MCF 10A (cell line): ENCODE measurements around the gene LEMD3. TPM values are rescaled to one million over a fixed set of nuclear protein-coding genes. Genes with fewer than 3 reads are reported as not detected.

Experiments used
- BruUV-seq: library from RNA; stranded (reverse); fragments of 400-500 nt; replicated peaks from 2 replicates; lab custom pipeline; 2021; lab: Mats Ljungman, UMichigan
- CTCF ChIA-PET: fragments of 300-600 bp; sonication (Branson Sonifier 250); formaldehyde crosslinking; extraction: SDS; loops from one replicate; lab custom pipeline; 2021; ENCODE audit warnings: antibody characterized with exemption, inconsistent platforms; lab: Yijun Ruan, JAX
- POLR2A ChIA-PET: fragments of 300-600, 350-650 bp; sonication (Branson Sonifier 250); formaldehyde crosslinking; extraction: SDS; loops from one replicate; lab custom pipeline; 2020; ENCODE audit warnings: antibody characterized with exemption, inconsistent platforms; lab: Yijun Ruan, JAX
- DNase-seq: peaks from one replicate; pipeline ENCODE4 v3.0.0-alpha.2; 2018; ENCODE audit not compliant: unreplicated experiment
- H3K27ac Mint-ChIP-seq: one replicate; pipeline ENCODE4 v1.8.0; 2022; ENCODE audit warnings: mild to moderate bottlenecking, low read depth, mixed read lengths; ENCODE audit not compliant: unreplicated experiment
- H3K27me3 Mint-ChIP-seq: one replicate; pipeline ENCODE4 v1.8.0; 2022; ENCODE audit warnings: mixed read lengths; ENCODE audit not compliant: insufficient read depth, unreplicated experiment
- H3K36me3 Mint-ChIP-seq: one replicate; pipeline ENCODE4 v1.8.0; 2022; ENCODE audit warnings: mild to moderate bottlenecking, moderate library complexity, mixed read lengths; ENCODE audit not compliant: insufficient read depth, unreplicated experiment
- H3K4me1 Mint-ChIP-seq: one replicate; pipeline ENCODE4 v1.8.0; 2022; ENCODE audit warnings: mixed read lengths; ENCODE audit not compliant: insufficient read depth, unreplicated experiment
- H3K4me3 Mint-ChIP-seq: one replicate; pipeline ENCODE4 v1.8.0; 2022; ENCODE audit warnings: mild to moderate bottlenecking, moderate library complexity, mixed read lengths; ENCODE audit not compliant: unreplicated experiment
- H3K9me3 Mint-ChIP-seq: one replicate; pipeline ENCODE4 v1.8.0; 2022; ENCODE audit warnings: mixed read lengths; ENCODE audit not compliant: unreplicated experiment
- intact Hi-C: fragments of 100-400 bp; cut with micrococcal nuclease; formaldehyde crosslinking; loops from 2 replicates; pipeline ENCODE4 v1.14.1; 2022
- total RNA-seq: library from RNA; stranded (reverse); gene quantifications from 2 replicates; pipeline ENCODE4 v1.2.3, GENCODE V29; 2022
- TF ChIP-seq, protein P1 (sequence below): fragments of 200-600 bp; IDR thresholded peaks from one replicate; pipeline ENCODE4 v1.8.0; 2022; ENCODE audit warnings: antibody characterized with exemption, mild to moderate bottlenecking; ENCODE audit not compliant: unreplicated experiment

LEMD3 gene
- total RNA-seq, 1 experiment from 2014 or later = 21.8 TPM

DNA sequence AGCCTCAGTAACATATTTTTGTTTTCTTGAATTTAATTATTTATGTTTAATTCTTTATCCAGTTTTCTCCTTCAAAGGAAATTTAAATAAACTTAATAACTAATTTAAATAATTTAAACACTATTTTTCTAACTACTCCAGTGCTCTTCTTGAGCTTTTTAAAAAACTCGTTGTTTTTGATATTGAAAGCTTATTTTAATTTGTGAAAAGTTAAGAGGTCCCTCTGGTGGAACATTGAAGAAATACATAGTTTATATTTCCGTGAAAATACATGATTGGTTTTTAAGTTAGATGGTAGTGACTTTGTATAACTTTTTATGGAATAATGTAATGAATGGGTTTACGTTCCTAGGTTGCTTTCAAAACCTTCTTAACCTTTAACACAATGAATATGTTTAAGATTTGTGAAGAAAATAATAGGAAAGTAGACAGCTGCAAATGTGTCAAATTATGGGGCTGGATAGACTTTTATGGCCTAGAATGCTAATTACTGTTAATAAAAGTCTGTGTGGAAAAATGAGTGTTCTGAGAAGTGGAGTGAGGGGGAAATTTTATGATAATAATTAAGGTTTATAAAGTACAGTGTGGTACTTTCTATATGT lies 63.2 kb downstream of the LEMD3 start:
- peak overlapping the region; percentile 29 for H3K27ac Mint-ChIP-seq
- TF ChIP-seq, protein P1, sequence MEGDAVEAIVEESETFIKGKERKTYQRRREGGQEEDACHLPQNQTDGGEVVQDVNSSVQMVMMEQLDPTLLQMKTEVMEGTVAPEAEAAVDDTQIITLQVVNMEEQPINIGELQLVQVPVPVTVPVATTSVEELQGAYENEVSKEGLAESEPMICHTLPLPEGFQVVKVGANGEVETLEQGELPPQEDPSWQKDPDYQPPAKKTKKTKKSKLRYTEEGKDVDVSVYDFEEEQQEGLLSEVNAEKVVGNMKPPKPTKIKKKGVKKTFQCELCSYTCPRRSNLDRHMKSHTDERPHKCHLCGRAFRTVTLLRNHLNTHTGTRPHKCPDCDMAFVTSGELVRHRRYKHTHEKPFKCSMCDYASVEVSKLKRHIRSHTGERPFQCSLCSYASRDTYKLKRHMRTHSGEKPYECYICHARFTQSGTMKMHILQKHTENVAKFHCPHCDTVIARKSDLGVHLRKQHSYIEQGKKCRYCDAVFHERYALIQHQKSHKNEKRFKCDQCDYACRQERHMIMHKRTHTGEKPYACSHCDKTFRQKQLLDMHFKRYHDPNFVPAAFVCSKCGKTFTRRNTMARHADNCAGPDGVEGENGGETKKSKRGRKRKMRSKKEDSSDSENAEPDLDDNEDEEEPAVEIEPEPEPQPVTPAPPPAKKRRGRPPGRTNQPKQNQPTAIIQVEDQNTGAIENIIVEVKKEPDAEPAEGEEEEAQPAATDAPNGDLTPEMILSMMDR = peak; percentile 29
- peak; percentile 28 for DNase-seq
- POLR2A ChIA-PET = interaction anchor here (0.9 to 6.5 kb wide), 4 partner anchors 38 to 342 kb away, joined by 3 to 58 read pairs (median 4); partner anchors contain the start of gene LEMD3
- H3K4me3 Mint-ChIP-seq = no peak overlapping the region
- no peaks in the 10 kb centered on the region for H3K27me3 Mint-ChIP-seq
- no TSS peak for BruUV-seq
- H3K36me3 Mint-ChIP-seq = peaks cover 9% of the 10 kb centered on the region
- H3K4me1 Mint-ChIP-seq = peaks cover 17% of the 10 kb centered on the region
- H3K9me3 Mint-ChIP-seq = no peaks in the 10 kb centered on the region
- CTCF ChIA-PET = interaction anchor here (0.6 to 6.3 kb wide), 19 partner anchors 8 to 1450 kb away, joined by 3 to 71 read pairs (median 4); partner anchors contain the start of gene LEMD3
- intact Hi-C loops = loop anchor here (1.0 to 10.0 kb wide), 4 partner anchors 62 to 428 kb away; partner anchors contain the start of gene WIF1

DNA sequence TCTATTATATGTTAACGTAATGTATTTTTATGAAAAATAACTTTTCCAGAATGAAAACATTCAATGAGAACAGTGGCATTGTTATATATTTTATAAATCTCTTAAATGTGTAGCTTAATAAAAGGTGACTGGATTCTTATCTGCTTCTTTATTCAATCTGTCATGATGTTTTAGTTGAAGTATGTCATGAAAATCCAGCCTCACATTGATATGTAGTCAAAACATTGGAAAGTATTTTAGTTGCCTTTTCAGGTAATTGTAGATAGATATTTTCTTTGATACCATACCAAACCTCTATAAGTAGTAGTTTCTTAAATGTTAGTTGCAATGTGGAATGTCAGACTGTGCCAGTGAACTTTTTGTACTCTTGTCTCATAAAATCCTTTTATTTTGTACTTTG lies 67.8 kb downstream of the LEMD3 start:
- Mint-ChIP-seq H3K36me3 (peaks cover 16% of the 10 kb centered on the region), H3K27me3 (no peaks in the 10 kb centered on the region), H3K27ac (no peak overlapping the region), H3K4me1 (peaks cover 9% of the 10 kb centered on the region), H3K4me3 (no peak overlapping the region), H3K9me3 (no peaks in the 10 kb centered on the region)
- DNase-seq = no peak
- CTCF ChIA-PET = interaction anchor here (1.0 kb wide), 1 partner anchor 351 kb away, joined by 5 read pairs; no protein-coding TSS in a partner anchor
- intact Hi-C loops = loop anchor here (10.0 kb wide), 1 partner anchor 432 kb away; no protein-coding TSS in a partner anchor
- TF ChIP-seq, protein P1 = no peak
- POLR2A ChIA-PET = no interaction called here
- no TSS peak for BruUV-seq

DNA sequence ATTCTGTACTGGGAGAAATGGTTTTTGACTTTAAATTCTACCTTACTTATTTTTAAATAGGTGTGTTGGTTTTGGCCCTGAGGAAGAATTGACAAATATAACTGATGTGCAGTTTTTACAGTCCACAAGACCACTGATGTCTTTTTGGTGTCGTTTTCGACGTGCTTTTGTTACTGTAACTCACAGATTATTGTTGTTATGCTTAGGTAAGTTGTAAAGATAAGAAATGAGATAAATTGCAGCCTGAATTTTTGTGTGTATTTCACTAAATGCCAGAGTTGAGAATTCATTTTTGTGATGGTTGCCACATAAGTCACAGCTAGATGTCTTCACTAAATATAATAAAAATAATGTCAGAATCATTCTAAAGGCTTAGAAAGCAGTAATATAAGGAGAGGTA lies 69.2 kb downstream of the LEMD3 start:
- Mint-ChIP-seq H3K9me3 (no peaks in the 10 kb centered on the region), H3K36me3 (peaks cover 28% of the 10 kb centered on the region), H3K27ac (no peak overlapping the region), H3K4me3 (no peak overlapping the region), H3K27me3 (no peaks in the 10 kb centered on the region), H3K4me1 (no peaks in the 10 kb centered on the region)
- TF ChIP-seq, protein P1 = no peak
- ChIA-PET CTCF (interaction anchor here (1.0 kb wide), 1 partner anchor 437 kb away, joined by 4 read pairs; no protein-coding TSS in a partner anchor), POLR2A (interaction anchor here (1.2 kb wide), 2 partner anchors 20 to 70 kb away, joined by 3 read pairs; partner anchors contain the start of gene LEMD3)
- BruUV-seq = no TSS peak
- DNase-seq = no peak
- intact Hi-C loops = loop anchor here (10.0 kb wide), 1 partner anchor 434 kb away; no protein-coding TSS in a partner anchor
